NCI-H526 (cell line): Measurements from ENCODE around the gene FNDC5.
"Not testable (repeated sequence)": the region's sequence is repeated elsewhere in the genome, so short reads cannot be mapped to it uniquely, and the experiment has no call there.

ENCODE experiments used
- DNase-seq, 2 experiments: peaks; one replicate each; lab custom pipeline; 2025; lab: John Stamatoyannopoulos, UW

FNDC5 gene

GRCh38 chr1:32870615-32871363 lies at the start of gene FNDC5:
TSS of gene FNDC5 (minus strand) at chr1:32870912.
- DNase-seq: peak in 1 of 2 experiments; percentile 72

- no peak for DNase-seq
Observed at GRCh38 chr1:32919811-32920733, 49.4 kb upstream of the FNDC5 start.

GRCh38 chr1:32918179-32918578 lies 47.5 kb upstream of the FNDC5 start:
- DNase-seq: peak in 1 of 2 experiments; percentile 22

GRCh38 chr1:32917521-32917920 lies 46.8 kb upstream of the FNDC5 start:
- no peak for DNase-seq

GRCh38 chr1:32915766-32916706 lies 45.3 kb upstream of the FNDC5 start:
- peak; percentile 86 to 88 for DNase-seq

GRCh38 chr1:32910319-32910718 lies 39.6 kb upstream of the FNDC5 start:
- no peak for DNase-seq

GRCh38 chr1:32907435-32907834 lies 36.7 kb upstream of the FNDC5 start:
- DNase-seq: peak in 1 of 2 experiments; percentile 39

- DNase-seq: no peak
Observed at GRCh38 chr1:32906654-32907053, 35.9 kb upstream of the FNDC5 start.

- DNase-seq: not testable (repeated sequence)
Observed at GRCh38 chr1:32905588-32905987, 34.9 kb upstream of the FNDC5 start.

GRCh38 chr1:32904797-32905196 lies 34.1 kb upstream of the FNDC5 start:
- DNase-seq: no peak

GRCh38 chr1:32903991-32904785 lies 33.5 kb upstream of the FNDC5 start:
- no peak for DNase-seq

GRCh38 chr1:32902535-32902920 lies 31.8 kb upstream of the FNDC5 start:
- DNase-seq: no peak

GRCh38 chr1:32901823-32902534 lies 31.3 kb upstream of the FNDC5 start:
- DNase-seq: no peak

GRCh38 chr1:32900956-32901822 lies 30.5 kb upstream of the FNDC5 start, which contains the start of gene TMEM54:
TSS of gene TMEM54 (minus strand) at chr1:32901389. CDS start at chr1:32901238, 151 bp downstream.
- DNase-seq: peak in 1 of 2 experiments; percentile 71

GRCh38 chr1:32900371-32900955 lies 29.8 kb upstream of the FNDC5 start:
- DNase-seq: peak in 1 of 2 experiments; percentile 49

GRCh38 chr1:32899586-32900296 lies 29.0 kb upstream of the FNDC5 start:
- no peak for DNase-seq

- no peak for DNase-seq
Observed at GRCh38 chr1:32898958-32899357, 28.2 kb upstream of the FNDC5 start.

GRCh38 chr1:32898056-32898455 lies 27.3 kb upstream of the FNDC5 start:
- DNase-seq: no peak
